HEK293T (cell line): ENCODE results near the gene RRP8.

Experiments
- CTCF ChIA-PET: fragments of 350-600 bp; formaldehyde crosslinking; extraction: SDS; loops from one replicate; lab custom pipeline; 2021; ENCODE audit warnings: antibody characterized with exemption, inconsistent platforms; lab: Yijun Ruan, JAX
- POLR2A ChIA-PET: fragments of 350-600 bp; formaldehyde crosslinking; extraction: SDS; loops from one replicate; lab custom pipeline; 2020; ENCODE audit warnings: antibody characterized with exemption, inconsistent platforms; lab: Yijun Ruan, JAX
- DNase-seq: peaks from one replicate; pipeline ENCODE4 v3.0.0; 2012; ENCODE audit warnings: mixed read lengths; ENCODE audit errors: extremely low spot score
- ARNT ChIP-seq: fragments of 450-650 bp; IDR thresholded peaks from 2 replicates; pipeline ENCODE4 v1.6.1; 2017; ENCODE audit warnings: mild to moderate bottlenecking
- BHLHE40 ChIP-seq: fragments of 450-650 bp; IDR thresholded peaks from 2 replicates; pipeline ENCODE4 v1.6.1; 2016; ENCODE audit warnings: mild to moderate bottlenecking, moderate library complexity, borderline replicate concordance
- CTBP1 ChIP-seq: fragments of 450-650 bp; IDR thresholded peaks from 2 replicates; pipeline ENCODE4 v1.6.1; 2016; ENCODE audit warnings: borderline replicate concordance
- FOXA1 ChIP-seq: fragments of 450-650 bp; IDR thresholded peaks from 2 replicates; pipeline ENCODE4 v1.6.1; 2016; ENCODE audit warnings: mild to moderate bottlenecking
- FOXM1 ChIP-seq: fragments of 450-650 bp; IDR thresholded peaks from 2 replicates; pipeline ENCODE4 v1.6.1; 2017; ENCODE audit warnings: mild to moderate bottlenecking, borderline replicate concordance
- HDGF ChIP-seq: fragments of 450-650 bp; IDR thresholded peaks from 2 replicates; pipeline ENCODE4 v1.6.1; 2017; ENCODE audit warnings: antibody characterized with exemption, borderline replicate concordance
- L3MBTL2 ChIP-seq: fragments of 450-650 bp; conservative IDR thresholded peaks from 2 replicates; pipeline ENCODE4 v1.6.1; 2016; ENCODE audit warnings: mild to moderate bottlenecking
- LEF1 ChIP-seq: fragments of 450-650 bp; IDR thresholded peaks from 2 replicates; pipeline ENCODE4 v1.6.1; 2017; ENCODE audit warnings: mild to moderate bottlenecking, borderline replicate concordance
- NFRKB ChIP-seq: fragments of 450-650 bp; IDR thresholded peaks from 2 replicates; pipeline ENCODE4 v1.6.1; 2016; ENCODE audit warnings: mild to moderate bottlenecking, moderate library complexity
- PKNOX1 ChIP-seq: fragments of 450-650 bp; IDR thresholded peaks from 2 replicates; pipeline ENCODE4 v1.6.1; 2016
- SP1 ChIP-seq: fragments of 450-650 bp; IDR thresholded peaks from 2 replicates; pipeline ENCODE4 v1.6.1; 2017
- SUZ12 ChIP-seq: fragments of 450-650 bp; IDR thresholded peaks from 2 replicates; pipeline ENCODE4 v1.6.1; 2016; ENCODE audit warnings: mild to moderate bottlenecking
- TARDBP ChIP-seq: fragments of 450-650 bp; IDR thresholded peaks from 2 replicates; pipeline ENCODE4 v1.6.1; 2016
- ZNF384 ChIP-seq: fragments of 450-650 bp; IDR thresholded peaks from 2 replicates; pipeline ENCODE4 v1.6.1; 2016

Gene RRP8

GRCh38 chr11:6548121-6548520, 55.3 kb downstream of the RRP8 start:
- no peak for TF ChIP-seq ARNT
- TF ChIP-seq BHLHE40, result no peak
- no peak for TF ChIP-seq ZNF384
- TF ChIP-seq CTBP1, result no peak
- TF ChIP-seq HDGF, result no peak
- no peak for TF ChIP-seq SUZ12
- TF ChIP-seq SP1, result no peak
- TF ChIP-seq PKNOX1, result no peak
- no peak for TF ChIP-seq FOXA1
- ChIA-PET POLR2A (no interaction called here), CTCF (no interaction called here)
- DNase-seq, result no peak

- TF ChIP-seq SUZ12 (no peak), NFRKB (no peak), TARDBP (no peak), CTBP1 (no peak), L3MBTL2 (no peak), FOXM1 (no peak), FOXA1 (no peak)
- POLR2A ChIA-PET, result no interaction called here
- CTCF ChIA-PET, result no interaction called here
- no peak for DNase-seq
These were observed 56.2 kb downstream of the RRP8 start for GRCh38 chr11:6547177-6547576.

DNA sequence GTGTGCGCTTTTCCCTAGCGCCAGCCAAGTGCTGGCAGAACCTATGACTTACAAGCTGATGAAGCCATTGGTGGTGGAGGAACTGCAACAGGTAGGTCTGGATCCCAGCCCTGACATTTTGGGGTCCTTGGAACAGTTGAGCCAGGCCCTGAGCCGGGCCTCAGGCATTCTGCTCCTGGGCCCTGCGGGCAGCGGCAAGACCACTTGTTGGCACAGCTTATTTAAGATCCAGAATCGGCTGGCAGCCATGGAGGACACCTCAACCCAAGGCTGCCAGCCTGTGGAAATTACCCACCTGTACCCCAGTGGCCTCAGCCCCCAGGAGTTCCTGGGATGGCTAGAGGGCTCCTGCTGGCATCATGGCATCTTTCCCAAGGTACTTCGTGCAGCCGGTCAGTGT, 56.7 kb downstream of the RRP8 start:
- ChIA-PET POLR2A (no interaction called here), CTCF (interaction anchor here (0.6 kb wide), 1 partner anchor 1359 kb away, joined by 3 read pairs; no protein-coding TSS in a partner anchor)
- no peak for TF ChIP-seq FOXM1
- TF ChIP-seq LEF1, result no peak
- no peak for TF ChIP-seq SUZ12
- TF ChIP-seq BHLHE40, result no peak
- no peak for TF ChIP-seq ARNT
- TF ChIP-seq L3MBTL2, result no peak

GRCh38 chr11:6545917-6546605, 57.4 kb downstream of the RRP8 start:
- CTCF ChIA-PET, result interaction anchor here (0.6 kb wide), 1 partner anchor 1358 kb away, joined by 3 read pairs; no protein-coding TSS in a partner anchor

More for the DNA sequence above, 56.7 kb downstream of the RRP8 start:
- DNase-seq, result no peak

More at GRCh38 chr11:6545917-6546605, 57.4 kb downstream of the RRP8 start:
- no peak for TF ChIP-seq L3MBTL2
- POLR2A ChIA-PET, result interaction anchor here (0.7 kb wide), 1 partner anchor 137 kb away, joined by 3 read pairs; the partner anchor contains the start of gene MRPL17
- DNase-seq, result no peak
